Keratinocyte (primary cell): Measurements from ENCODE around the gene NCF2. TPM values are rescaled to one million over a fixed set of nuclear protein-coding genes. Genes with fewer than 3 reads are reported as not detected.

Experiments
- DNase-seq: peaks from one replicate; pipeline ENCODE4 v3.0.0-alpha.2; 2011; ENCODE audit warnings: low read depth, missing footprints, low spot score
- FAIRE-seq: peaks from 2 replicates; lab custom pipeline; 2011; peaks lifted over from hg19 to GRCh38; lab: Jason Lieb, UNC
- H2AFZ ChIP-seq: 2 replicates; pipeline ENCODE4 v1.6.0; 2012; ENCODE audit warnings: low read length, control low read depth, inconsistent platforms; ENCODE audit not compliant: control insufficient read depth
- H3K27ac ChIP-seq: 2 replicates; pipeline ENCODE4 v1.5.1; 2011; ENCODE audit warnings: low read length; ENCODE audit not compliant: control insufficient read depth, insufficient read depth
- H3K27me3 ChIP-seq: 3 replicates; pipeline ENCODE4 v1.6.0; 2011; ENCODE audit warnings: low read length; ENCODE audit not compliant: control insufficient read depth, insufficient read depth; ENCODE audit errors: extremely low read depth
- H3K36me3 ChIP-seq, 2 experiments: 2 replicates in 1 of 2; 3 replicates in 1 of 2; pipeline ENCODE4 v1.5.1; 2011; ENCODE audit warnings: low read length in 2 of 2, mild to moderate bottlenecking in 1 of 2; ENCODE audit not compliant: control insufficient read depth in 2 of 2, insufficient read depth in 2 of 2; ENCODE audit errors: extremely low read depth in 1 of 2
- H3K4me1 ChIP-seq: 3 replicates; pipeline ENCODE4 v1.5.1; 2011; ENCODE audit warnings: low read length; ENCODE audit not compliant: control insufficient read depth, insufficient read depth; ENCODE audit errors: extremely low read depth
- H3K4me2 ChIP-seq: 3 replicates; pipeline ENCODE4 v1.6.0; 2011; ENCODE audit warnings: low read depth, low read length; ENCODE audit not compliant: control insufficient read depth, insufficient read depth; ENCODE audit errors: extremely low read depth
- H3K4me3 ChIP-seq, 3 experiments: fragments of 200-600 bp in 1 of 3; sonication (generic) in 1 of 3; 2 replicates in 2 of 3; 3 replicates in 1 of 3; pipeline ENCODE4 v1.5.1; 2011 to 2016; ENCODE audit warnings: low read length in 3 of 3, mild to moderate bottlenecking in 3 of 3, control low read depth in 2 of 3, inconsistent platforms in 1 of 3, low read depth in 1 of 3, mixed read lengths in 1 of 3, mixed run types in 1 of 3, moderate library complexity in 1 of 3; ENCODE audit not compliant: control insufficient read depth in 2 of 3, insufficient read depth in 2 of 3; ENCODE audit errors: extremely low read depth in 1 of 3
- H3K79me2 ChIP-seq: 2 replicates; pipeline ENCODE4 v1.6.0; 2012; ENCODE audit warnings: low read length; ENCODE audit not compliant: control insufficient read depth, insufficient read depth
- H3K9ac ChIP-seq: 3 replicates; pipeline ENCODE4 v1.6.0; 2011; ENCODE audit warnings: low read length; ENCODE audit not compliant: control insufficient read depth, insufficient read depth; ENCODE audit errors: extremely low read depth
- H3K9me1 ChIP-seq: 3 replicates; pipeline ENCODE4 v1.6.0; 2011; ENCODE audit warnings: low read length; ENCODE audit not compliant: control insufficient read depth, insufficient read depth; ENCODE audit errors: extremely low read depth
- H3K9me3 ChIP-seq: 2 replicates; pipeline ENCODE4 v1.5.1; 2012; ENCODE audit warnings: low read depth, low read length; ENCODE audit not compliant: control insufficient read depth
- H4K20me1 ChIP-seq: 3 replicates; pipeline ENCODE4 v1.6.0; 2011; ENCODE audit warnings: low read length; ENCODE audit not compliant: control insufficient read depth, insufficient read depth; ENCODE audit errors: extremely low read depth
- CTCF ChIP-seq, 3 experiments: IDR thresholded peaks in 1 of 3; conservative IDR thresholded peaks in 1 of 3; optimal IDR thresholded peaks in 1 of 3; 2 replicates in 2 of 3; 3 replicates in 1 of 3; pipeline versions ENCODE3 to v1.5.1; 2011; ENCODE audit warnings: low read length in 3 of 3, mild to moderate bottlenecking in 3 of 3, moderate library complexity in 2 of 3, control low read depth in 1 of 3, inconsistent platforms in 1 of 3; ENCODE audit not compliant: insufficient read depth in 2 of 3; ENCODE audit errors: extremely low read depth in 1 of 3
- EZH2 ChIP-seq: IDR thresholded peaks from one replicate; pipeline ENCODE4 v1.6.1; 2012; ENCODE audit warnings: inconsistent platforms, mild to moderate bottlenecking, low read length, moderate library complexity
- dilution Hi-C: fragments of 300-500 bp; cut with MboI; formaldehyde crosslinking; loops from one replicate; pipeline ENCODE4 v1.7.0; 2020; ENCODE audit warnings: low sequenced_read_pairs; ENCODE audit not compliant: extremely low pct_ligation_motif_present
- polyA plus RNA-seq, 5 experiments: library from polyadenylated mRNA; depleted of rRNA in 3 of 5; stranded (reverse) in 3 of 5; stranded (forward) in 1 of 5; unstranded in 1 of 5; fragments of >200 nt; gene quantifications; 1 replicate in 1 of 5; 2 replicates in 3 of 5; 3 replicates in 1 of 5; pipeline versions ENCODE4 v1.2.1 to v1.2.3, GENCODE V29; 2011 to 2012; ENCODE audit warnings: missing spikeins in 2 of 5, low read depth in 1 of 5, low replicate concordance in 1 of 5

Gene NCF2
- polyA plus RNA-seq, 1 donor (not counting 4 experiments of a cell fraction or from before 2014, with no cell fraction given): 9.2 TPM

GRCh38 chr1:183586455-183586854 is 3.8 kb downstream of the NCF2 start:
- H3K9me1 ChIP-seq: no peaks in the 10 kb centered on the region
- H4K20me1 ChIP-seq: no peaks in the 10 kb centered on the region
- dilution Hi-C loops: no loop called here
- H3K4me3 ChIP-seq: no peak overlapping the region
- H2AFZ ChIP-seq: no peak overlapping the region
- H3K27ac ChIP-seq: no peak overlapping the region
- H3K79me2 ChIP-seq: no peaks in the 10 kb centered on the region
- no peaks in the 10 kb centered on the region for H3K27me3 ChIP-seq
- H3K4me1 ChIP-seq: peaks cover 14% of the 10 kb centered on the region
- no peak overlapping the region for H3K4me2 ChIP-seq
- no peaks in the 10 kb centered on the region for H3K36me3 ChIP-seq
- no peak for DNase-seq
- no peak overlapping the region for H3K9ac ChIP-seq
- no peaks in the 10 kb centered on the region for H3K9me3 ChIP-seq
- no peak for FAIRE-seq
- TF ChIP-seq CTCF (optimal IDR thresholded peaks at IDR 0.05 in 1 of 3, IDR thresholded peaks at IDR 0.05 in 1 of 3, conservative IDR thresholded peaks at IDR 0.05 in 1 of 3; ENCODE audit: extremely low read depth in 1 of 3, insufficient read depth in 2 of 3, low read length in 3 of 3) (no peak), EZH2 (no peak)

GRCh38 chr1:183585038-183585437 is 5.2 kb downstream of the NCF2 start:
- H3K9me1 ChIP-seq: no peaks in the 10 kb centered on the region
- no peak overlapping the region for H3K9ac ChIP-seq
- H3K79me2 ChIP-seq: no peaks in the 10 kb centered on the region
- H3K36me3 ChIP-seq: no peaks in the 10 kb centered on the region
- TF ChIP-seq CTCF (optimal IDR thresholded peaks at IDR 0.05 in 1 of 3, IDR thresholded peaks at IDR 0.05 in 1 of 3, conservative IDR thresholded peaks at IDR 0.05 in 1 of 3; ENCODE audit: extremely low read depth in 1 of 3, insufficient read depth in 2 of 3, low read length in 3 of 3): no peak
- no peak for TF ChIP-seq EZH2
- H3K4me3 ChIP-seq: no peak overlapping the region
- H4K20me1 ChIP-seq: no peaks in the 10 kb centered on the region
- no peaks in the 10 kb centered on the region for H3K27me3 ChIP-seq
- peaks cover 3% of the 10 kb centered on the region for H3K4me1 ChIP-seq
- H2AFZ ChIP-seq: no peak overlapping the region
- no peak for FAIRE-seq
- H3K27ac ChIP-seq: no peak overlapping the region
- dilution Hi-C loops: no loop called here
- H3K9me3 ChIP-seq: no peaks in the 10 kb centered on the region
- no peak for DNase-seq
- H3K4me2 ChIP-seq: no peak overlapping the region
